CD4-positive, alpha-beta T cell treated with Interferon gamma for 1 hour (primary cell): ENCODE measurements around the gene NUP62.

Source experiments
- DNase-seq: peaks from one replicate; pipeline ENCODE4 v3.0.0-alpha.2; 2020

Gene NUP62

GRCh38 chr19:49879243-49879963 is 49.9 kb downstream of the NUP62 start:
- peak; percentile 22 for DNase-seq

GRCh38 chr19:49878744-49879070 is 50.6 kb downstream of the NUP62 start:
- DNase-seq = no peak

- DNase-seq = peak; percentile 98
Measured at GRCh38 chr19:49877879-49878743, 51.2 kb downstream of the NUP62 start.

DNA sequence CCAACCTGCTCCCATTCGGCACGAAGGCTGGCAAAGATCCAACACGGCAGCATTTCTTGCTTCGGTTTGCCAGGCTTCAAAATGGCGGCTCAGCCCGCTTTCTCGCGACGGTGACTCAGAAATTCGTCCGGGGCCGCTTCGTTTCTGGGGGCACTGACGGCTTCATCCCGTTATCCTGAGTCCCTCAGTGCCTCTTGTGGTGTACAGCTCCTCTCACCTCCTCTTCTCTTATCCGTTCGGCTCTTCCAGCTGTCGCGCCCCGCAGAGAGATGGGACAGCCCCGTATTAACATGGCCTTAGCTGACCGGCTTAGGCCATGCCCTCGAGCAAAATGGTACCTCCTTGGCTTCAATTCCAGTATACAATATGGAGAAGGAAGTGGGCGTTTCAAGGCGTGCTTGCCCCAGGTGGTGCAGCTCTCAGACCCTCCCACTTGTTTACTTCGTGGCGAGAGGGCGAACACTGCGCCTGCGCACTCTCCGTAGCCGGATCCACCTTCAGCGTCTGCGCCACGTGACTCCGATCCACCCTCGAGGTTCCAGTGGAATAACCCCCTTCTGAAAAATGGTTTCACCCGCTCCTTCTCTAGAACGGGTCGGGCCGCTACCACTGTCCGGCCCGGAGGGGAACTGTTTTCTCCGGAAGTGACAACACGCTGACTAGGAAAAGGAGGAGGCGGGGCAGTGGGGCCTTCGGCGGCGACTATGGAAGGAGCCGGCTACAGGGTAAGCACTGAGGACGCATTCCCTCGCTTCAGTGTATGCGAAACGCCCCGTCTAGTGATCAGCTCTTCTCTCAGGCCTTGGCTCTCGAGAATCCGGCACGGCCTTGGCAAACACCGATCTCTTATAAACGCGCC is 52.1 kb downstream of the NUP62 start, which contains the start of the genes AKT1S1 and TBC1D17:
Gene AKT1S1 (minus strand): TSS at position 336 of the 859 bp plus-strand sequence. CDS start 4,060 bp downstream, outside the sequence.
Gene TBC1D17 (plus strand): TSS at position 683 of the 859 bp plus-strand sequence. CDS start 22 bp downstream, at position 705.
- DNase-seq = peak; percentile 100

DNA sequence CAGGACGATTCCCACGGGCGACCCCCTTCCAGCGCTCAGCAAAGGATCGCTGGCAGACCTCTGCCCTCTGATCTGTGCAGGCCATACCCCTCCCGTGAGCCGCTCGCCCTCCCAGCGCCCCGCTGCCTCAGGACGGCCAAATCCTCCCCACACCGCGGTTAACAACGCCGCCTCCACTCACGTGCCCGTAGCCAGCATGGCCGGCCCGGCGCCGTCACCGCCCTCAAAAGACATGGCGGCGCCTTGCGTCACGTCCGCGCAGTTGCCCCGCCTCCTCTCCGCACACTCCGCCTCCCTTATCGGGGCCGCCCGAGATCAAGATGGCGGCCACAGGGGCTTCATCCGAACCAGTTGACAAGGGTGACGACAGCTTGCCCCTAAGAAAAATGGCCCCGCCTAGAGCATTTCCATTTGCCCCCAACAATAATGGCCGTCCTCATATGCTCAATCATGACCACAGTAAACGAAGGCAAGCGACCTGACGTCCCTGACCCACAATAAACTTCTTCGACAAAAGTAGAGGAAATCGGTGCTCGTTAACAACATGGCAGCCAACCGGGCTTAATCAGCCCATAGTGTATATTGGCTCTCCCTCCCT is 52.8 kb downstream of the NUP62 start:
- DNase-seq = peak; percentile 99

DNA sequence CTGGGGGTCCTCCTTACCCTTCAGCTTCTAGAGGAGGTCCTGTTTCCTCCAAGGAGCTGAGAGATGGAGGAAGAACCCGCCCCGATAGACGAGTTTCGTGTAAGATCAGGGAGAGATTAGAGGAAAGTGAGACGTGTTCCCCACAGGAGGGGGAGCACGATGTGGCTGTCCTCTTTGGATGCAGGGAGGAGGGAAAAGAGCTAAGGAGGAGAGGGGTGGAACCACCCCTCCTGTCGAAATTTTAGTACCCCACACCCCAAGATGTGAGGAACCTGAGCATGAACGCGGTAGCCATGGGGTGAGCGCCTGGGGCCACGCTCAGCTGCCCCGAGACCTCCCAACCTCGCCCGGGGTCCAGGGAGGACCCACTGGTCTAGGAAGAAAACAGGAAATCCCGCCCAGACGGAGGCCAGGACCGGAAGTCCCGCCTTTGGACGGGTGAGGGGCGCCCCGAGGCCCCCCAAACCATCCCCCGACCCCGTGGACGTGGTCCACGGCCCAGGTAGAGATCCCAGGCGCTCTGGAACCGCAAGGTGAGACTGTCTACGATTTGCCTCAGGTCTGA is 53.4 kb downstream of the NUP62 start:
- DNase-seq = peak; percentile 53

- DNase-seq = no peak
Measured at GRCh38 chr19:49875177-49875576, 54.1 kb downstream of the NUP62 start.

DNA sequence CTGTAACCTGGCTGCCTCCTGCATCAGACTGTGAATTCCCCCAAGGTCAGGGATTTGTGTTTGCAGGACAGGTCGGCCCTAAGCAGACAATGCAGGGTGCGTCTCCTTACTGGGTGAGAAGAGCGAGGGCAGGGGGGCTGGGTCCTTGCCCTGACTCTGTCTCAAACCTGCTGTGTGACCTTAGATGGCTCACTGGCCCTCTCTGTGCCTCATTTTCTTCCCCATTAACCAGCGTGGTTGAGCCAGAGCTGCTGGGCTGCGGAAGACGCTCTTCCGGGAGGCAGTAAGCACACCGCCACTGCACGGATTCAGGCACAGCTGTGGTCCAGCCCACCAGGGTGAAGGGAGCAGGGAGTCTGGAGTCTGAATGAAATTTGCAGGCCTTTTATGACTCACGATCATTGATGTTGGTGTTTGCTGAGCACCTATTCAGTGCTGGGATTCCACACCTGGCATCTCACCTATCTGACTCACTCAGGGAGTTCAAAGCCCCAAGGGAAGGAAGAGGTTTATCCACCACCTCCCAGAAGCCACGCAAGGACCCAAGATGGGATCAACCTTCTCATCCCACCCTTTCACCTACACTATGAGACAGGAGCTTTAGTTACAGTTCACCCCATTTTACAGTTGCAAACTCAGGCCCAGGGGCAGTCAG is 54.7 kb downstream of the NUP62 start:
- DNase-seq = no peak

DNA sequence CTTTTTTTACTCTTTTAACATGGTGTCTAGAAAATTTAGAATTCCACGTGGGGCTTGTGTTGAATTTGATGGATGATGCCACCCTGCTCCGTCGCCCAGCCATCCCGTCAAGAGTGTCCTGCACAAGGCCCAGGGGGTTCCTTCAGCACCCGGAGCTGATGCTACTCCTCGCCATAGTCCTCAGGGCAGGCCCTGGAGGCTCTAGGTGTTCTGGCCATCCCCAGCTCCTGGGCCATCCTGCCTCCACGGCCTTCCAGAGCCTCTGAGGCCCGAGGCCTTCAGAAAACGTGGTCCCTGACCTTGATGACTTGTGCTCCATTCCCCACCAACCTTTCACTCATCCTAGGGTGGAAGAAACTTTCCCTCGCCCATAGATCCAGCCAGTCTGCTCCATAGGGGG is 55.5 kb downstream of the NUP62 start:
- DNase-seq = no peak

DNA sequence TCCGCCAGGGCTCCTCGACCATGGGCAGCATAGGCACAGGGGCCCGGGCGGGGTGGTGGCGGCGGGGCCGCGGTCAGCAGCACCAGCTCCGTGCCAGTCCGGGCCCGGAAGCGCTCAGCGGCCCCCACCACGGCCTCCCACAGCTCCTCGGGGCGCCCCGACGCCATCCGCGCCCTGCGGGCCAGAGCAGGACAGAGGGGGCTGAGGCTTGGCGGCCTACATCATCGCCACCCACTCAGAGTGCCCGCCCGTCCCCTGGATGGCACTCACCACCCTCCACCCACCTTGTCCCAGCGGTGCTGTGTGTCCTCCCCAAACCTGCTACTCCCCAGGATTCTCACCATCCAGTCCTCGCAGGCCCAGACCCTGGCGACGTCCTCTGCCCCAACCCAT is 56.2 kb downstream of the NUP62 start:
- DNase-seq = no peak

DNA sequence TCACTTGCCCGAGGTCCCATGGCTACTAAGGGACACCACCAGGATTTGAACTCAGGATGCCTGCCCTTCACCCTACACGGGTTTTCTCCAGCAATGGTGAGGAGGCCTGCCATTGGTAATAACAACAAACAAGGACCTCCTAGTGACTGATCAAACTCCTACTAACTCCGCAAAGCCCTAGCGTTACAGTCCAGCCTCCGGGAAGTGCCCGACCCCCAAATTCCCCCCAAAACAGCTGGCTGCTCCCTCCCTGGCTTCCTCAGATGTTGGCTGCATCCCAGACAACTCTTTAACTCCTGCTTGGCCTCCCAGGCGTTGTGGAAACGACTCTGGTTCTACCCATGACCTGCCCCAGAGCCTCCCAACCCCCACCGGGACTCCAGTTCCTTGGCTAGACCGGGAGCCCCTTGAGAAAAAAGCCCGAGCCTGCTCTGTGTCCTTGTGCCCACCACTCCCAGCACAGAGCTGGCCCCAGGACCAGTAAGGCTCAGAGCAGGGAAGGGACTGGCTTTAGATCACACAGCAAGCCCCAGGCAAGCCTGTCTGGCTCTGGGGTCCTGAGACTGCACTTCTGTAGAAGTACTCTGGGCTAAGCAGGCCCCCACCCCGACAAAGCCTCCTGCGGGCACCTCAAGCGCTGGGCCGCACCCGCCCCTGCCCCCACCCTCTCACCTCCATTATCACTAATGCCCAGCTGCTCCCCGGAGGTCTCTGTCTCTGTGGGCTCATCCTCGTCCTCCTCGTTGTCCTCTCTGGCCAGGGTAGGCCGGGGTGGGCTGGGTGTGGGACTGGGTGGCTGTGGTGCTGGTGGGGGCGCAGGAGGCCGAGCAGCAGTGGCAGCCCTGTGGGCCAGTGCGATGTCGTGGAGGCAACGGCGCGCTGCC is 56.8 kb downstream of the NUP62 start:
- no peak for DNase-seq

- no peak for DNase-seq
Measured at GRCh38 chr19:49871349-49871985, 57.8 kb downstream of the NUP62 start.

GRCh38 chr19:49870309-49870901 is 58.9 kb downstream of the NUP62 start:
- no peak for DNase-seq

DNA sequence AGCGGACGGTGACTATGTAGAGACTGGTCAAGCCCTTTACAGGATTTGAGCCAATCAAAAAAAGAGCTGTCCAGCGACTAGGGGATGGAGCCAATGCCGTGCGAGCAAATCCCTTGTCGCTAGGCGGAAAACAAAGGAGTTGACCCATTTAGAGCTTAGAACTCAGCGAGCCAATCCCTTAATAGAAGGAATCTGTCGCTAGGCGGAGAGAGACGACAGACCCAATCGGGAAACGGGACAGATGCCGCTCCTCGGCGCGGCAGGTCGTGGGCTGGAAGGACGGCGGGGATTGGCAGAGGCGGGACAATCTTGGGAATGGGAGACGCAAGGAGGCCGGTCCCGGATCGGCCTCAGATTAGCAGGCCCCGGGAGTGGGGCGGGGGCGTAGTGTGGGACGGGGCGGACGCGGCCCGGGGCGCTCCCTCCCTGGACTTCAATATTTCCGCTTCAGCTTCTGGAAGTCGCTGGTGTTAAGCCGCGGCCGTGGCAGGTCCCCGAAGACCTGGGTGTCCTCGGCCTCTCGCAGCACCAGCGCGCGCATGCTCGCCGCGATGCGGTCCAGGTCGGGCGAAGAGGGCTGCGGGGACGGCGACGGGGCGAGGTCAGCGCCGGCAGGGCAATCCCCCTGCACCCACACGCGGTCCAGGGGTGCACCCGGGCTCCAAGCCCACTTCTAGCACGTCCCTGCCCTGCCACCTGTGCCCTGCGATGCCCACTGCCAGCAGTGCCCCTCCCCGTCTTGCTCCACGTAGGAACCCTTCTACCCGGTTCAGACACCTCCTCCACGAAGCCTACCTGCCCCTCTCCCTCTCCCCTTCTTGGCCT is 59.6 kb downstream of the NUP62 start:
- peak; percentile 97 for DNase-seq

GRCh38 chr19:49869009-49869483 is 60.3 kb downstream of the NUP62 start:
- no peak for DNase-seq

DNA sequence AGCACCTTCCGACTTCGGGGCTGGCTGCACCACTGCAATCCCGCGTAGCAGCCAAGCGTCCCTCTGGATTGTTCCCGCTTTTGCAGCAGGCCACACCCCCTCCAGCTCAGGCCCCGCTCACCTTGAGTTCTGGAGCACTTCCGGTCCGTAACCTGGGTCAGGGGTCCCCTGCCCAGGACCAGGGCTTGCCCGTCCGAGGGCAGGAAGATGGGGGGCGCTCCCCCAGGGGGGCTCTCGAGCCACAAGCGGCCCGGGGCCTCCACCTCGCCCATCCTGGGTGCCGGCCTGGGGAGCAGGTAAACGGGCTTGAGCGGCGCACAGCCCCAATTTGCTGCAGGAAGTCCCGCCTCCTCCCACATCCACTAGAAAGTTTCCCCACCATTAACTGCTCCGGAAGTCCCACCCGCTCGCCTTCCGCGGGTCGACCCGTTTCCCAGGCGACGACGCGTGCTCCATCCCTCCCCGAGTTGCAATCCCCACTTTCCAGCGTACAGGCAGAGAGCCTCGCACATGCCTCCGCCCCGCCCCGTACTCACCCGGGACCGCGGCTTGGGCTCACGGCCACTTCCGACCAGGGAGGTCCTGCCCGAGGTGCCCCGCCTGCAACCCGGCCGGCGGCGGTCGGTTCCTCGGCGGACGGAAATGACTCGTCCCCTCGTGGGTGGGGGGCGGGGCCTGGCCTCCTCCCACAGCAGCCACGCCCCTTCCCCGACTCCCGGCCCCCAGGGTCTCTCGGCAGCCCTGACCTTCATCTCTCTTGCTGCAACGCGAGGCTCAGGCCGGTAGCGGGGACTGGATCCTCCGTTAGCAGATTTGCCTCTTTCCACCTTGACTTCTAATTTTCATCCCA is 62.1 kb downstream of the NUP62 start, which contains the start of gene PNKP:
Gene PNKP (minus strand): TSS at position 644 of the 850 bp plus-strand sequence. CDS start 372 bp downstream, at position 272.
- peak; percentile 86 for DNase-seq

DNA sequence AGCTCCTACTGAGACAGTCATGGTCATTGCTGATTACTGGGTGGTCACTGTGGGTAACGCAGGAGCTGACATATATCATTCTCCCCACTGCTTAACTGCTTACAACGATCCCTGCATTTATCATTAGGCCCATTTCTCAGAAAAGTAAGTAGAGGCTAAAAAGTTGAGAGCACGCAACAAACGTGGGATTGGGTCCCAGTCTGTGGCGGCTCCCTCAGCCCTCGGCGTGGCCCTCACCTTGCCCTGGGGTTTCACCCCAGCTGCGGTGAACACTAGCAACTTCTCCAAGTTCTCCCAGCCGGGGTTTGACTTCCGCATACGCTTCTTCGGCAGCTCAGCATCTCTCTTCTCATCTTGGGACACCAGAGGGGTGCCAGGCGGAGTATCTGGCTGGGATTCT is 64.4 kb downstream of the NUP62 start:
- DNase-seq = no peak

GRCh38 chr19:49863935-49864320 is 65.4 kb downstream of the NUP62 start:
- no peak for DNase-seq
